GM12891 (cell line): Measurements from ENCODE around the gene FNDC3B.

Source experiments
- DNase-seq: peaks from one replicate; pipeline ENCODE4 v3.0.0; 2011; ENCODE audit warnings: low spot score; ENCODE audit not compliant: insufficient read length
- FAIRE-seq: peaks from 2 replicates; lab custom pipeline; 2011; peaks lifted over from hg19 to GRCh38; lab: Jason Lieb, UNC
- PAX5 ChIP-seq: IDR thresholded peaks from 2 replicates; pipeline ENCODE4 v1.6.1; 2011; ENCODE audit warnings: low read length, moderate library complexity, mild to moderate bottlenecking; ENCODE audit not compliant: insufficient read depth, severe bottlenecking
- POLR2A ChIP-seq: IDR thresholded peaks from 2 replicates; pipeline ENCODE4 v1.6.1; 2011; ENCODE audit warnings: low read depth, low read length, control low read depth
- POLR2AphosphoS5 ChIP-seq: IDR thresholded peaks from 2 replicates; pipeline ENCODE4 v1.6.1; 2011; ENCODE audit warnings: low read depth, low read length, control low read depth
- POU2F2 ChIP-seq: IDR thresholded peaks from 2 replicates; pipeline ENCODE4 v1.6.1; 2011; ENCODE audit warnings: low read depth, mild to moderate bottlenecking, control low read depth, low read length, moderate library complexity
- SPI1 ChIP-seq: IDR thresholded peaks from 2 replicates; pipeline ENCODE4 v1.6.1; 2011; ENCODE audit warnings: low read depth, low read length, control low read depth
- TAF1 ChIP-seq: IDR thresholded peaks from 2 replicates; pipeline ENCODE4 v1.6.1; 2011; ENCODE audit warnings: low read depth, low read length, control low read depth

The FNDC3B gene

DNA sequence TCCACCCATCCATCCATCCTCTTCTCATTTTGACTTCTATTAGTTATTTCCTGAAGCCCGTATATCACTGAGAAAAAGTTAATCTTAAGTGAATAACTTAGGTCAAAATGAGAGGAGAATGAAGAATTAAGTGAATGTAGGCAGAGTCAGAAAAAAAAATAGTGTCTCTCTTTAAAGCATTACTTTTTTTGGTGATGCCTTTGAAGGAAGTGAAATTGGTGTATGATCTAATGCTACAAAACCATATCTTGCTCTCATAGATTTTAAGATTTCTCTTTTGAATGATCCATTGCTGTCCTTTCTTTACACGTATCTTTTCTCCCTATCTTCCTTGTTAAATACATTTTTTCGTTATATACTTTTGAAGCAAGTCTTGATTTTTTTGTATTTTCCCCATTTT is 23.4 kb downstream of the FNDC3B start:
- no peak for TF ChIP-seq POU2F2
- no peak for TF ChIP-seq POLR2AphosphoS5
- TF ChIP-seq PAX5: no peak
- TF ChIP-seq SPI1: no peak
- no peak for TF ChIP-seq POLR2A
- no peak for TF ChIP-seq TAF1
- FAIRE-seq (no peak), DNase-seq (no peak)

DNA sequence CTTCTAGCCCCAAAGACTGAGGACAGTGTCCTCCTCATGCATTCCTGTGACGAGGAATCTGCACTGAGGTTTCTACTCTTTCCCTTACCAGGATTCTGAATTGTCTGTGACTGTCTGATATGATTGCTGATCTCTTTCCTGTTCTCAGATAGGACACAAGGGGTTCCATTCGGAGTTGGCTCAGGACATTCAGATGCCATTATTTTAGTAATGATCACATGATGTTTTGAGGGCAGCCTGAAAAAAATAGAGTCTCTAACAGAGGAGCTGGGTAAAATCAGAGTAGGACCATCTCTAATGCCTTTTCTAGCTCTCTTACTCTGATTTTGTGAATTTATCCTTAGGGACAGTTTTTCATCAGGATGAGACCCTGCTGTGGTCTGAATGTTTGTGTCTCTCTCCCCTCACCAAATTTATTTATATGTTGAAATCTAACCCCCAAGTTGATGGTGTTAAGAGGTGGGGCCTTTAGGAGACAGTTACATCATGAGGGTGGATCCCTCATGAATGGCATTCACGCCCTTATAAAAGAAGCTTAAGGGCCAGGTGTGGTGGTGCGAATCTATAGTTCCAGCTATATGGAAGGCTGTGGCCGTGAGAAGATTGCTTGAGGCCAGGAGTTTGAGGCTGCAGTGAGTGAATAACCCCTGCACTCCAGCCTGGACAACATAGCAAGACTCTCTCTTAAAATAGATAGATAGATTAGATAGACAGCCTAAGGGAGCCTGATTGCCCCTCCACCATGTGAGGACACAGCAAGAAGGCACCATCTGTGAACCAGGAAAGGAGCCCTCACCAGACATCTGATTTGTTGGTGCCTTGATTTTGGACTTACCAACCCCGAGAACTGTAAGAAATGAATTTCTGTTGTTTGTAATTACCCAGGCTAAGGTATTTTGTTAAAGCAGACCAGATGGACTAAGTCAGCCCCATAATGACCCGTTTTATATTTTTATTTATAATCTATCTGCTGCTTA is 24.4 kb downstream of the FNDC3B start:
- TF ChIP-seq PAX5 (no peak), SPI1 (no peak), POLR2A (no peak), TAF1 (no peak), POLR2AphosphoS5 (no peak), POU2F2 (no peak)
- FAIRE-seq: no peak
- no peak for DNase-seq

DNA sequence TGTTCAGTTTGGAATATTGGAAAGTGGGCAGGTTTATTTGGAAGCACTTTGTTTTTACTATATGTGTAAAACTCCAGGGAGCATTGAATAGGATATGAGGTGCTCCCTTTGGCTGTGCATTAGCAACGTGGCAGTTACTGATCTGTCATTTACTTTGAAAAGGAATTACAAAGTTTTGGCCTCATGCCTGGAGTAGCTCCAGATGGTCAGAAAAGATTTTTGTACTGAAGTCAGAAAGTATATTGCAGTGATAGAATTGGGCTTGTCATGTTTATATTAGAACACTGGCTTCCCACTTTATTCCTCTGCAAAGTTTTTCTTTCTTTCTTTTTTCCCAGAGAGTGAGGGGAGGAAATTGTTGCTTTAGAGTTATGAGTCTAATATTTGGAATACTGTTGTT is 26.1 kb downstream of the FNDC3B start:
- TF ChIP-seq TAF1: no peak
- TF ChIP-seq PAX5: no peak
- no peak for TF ChIP-seq POLR2AphosphoS5
- TF ChIP-seq POLR2A: no peak
- TF ChIP-seq POU2F2: no peak
- no peak for TF ChIP-seq SPI1
- DNase-seq (no peak), FAIRE-seq (no peak)

DNA sequence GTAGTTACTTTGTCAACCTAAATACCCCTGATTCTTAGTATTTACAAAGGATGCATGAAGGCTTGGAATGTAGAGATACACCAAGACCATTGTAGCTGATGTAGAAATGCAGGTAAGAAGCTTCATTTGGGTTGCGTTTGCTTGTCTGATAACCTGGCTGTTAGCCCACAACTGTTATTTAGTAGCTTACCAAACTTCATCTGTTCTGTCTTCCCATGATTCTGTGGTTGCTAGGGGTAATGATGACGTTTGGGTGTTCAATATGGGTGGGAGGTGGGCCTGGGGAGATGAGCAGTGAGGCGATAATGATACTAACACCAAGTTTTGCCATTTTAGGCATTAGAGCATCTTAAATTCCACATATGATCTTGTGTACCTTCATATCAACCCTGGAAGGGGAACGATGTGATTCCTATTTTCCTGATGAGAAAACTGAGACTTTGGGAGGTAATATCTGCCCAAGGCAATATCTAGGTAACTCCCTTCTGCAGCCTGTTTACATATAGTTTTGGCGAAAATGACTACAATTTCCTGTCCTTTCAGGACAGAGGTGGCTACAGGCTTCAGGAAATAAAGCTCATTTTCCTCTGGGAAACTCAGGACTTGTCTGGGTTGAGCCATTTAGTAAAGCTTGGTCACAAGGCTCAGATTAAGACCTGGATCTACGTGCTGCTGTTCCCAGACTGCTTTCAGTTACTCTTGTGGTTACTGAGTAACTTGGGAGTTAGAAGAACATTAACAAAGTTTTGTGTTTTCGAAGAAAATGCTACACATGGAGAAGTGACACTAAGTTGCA is 26.8 kb downstream of the FNDC3B start:
- DNase-seq (no peak), FAIRE-seq (no peak)
- no peak for TF ChIP-seq POU2F2
- TF ChIP-seq POLR2AphosphoS5: no peak
- TF ChIP-seq SPI1: no peak
- TF ChIP-seq TAF1: no peak
- no peak for TF ChIP-seq PAX5
- TF ChIP-seq POLR2A: no peak

DNA sequence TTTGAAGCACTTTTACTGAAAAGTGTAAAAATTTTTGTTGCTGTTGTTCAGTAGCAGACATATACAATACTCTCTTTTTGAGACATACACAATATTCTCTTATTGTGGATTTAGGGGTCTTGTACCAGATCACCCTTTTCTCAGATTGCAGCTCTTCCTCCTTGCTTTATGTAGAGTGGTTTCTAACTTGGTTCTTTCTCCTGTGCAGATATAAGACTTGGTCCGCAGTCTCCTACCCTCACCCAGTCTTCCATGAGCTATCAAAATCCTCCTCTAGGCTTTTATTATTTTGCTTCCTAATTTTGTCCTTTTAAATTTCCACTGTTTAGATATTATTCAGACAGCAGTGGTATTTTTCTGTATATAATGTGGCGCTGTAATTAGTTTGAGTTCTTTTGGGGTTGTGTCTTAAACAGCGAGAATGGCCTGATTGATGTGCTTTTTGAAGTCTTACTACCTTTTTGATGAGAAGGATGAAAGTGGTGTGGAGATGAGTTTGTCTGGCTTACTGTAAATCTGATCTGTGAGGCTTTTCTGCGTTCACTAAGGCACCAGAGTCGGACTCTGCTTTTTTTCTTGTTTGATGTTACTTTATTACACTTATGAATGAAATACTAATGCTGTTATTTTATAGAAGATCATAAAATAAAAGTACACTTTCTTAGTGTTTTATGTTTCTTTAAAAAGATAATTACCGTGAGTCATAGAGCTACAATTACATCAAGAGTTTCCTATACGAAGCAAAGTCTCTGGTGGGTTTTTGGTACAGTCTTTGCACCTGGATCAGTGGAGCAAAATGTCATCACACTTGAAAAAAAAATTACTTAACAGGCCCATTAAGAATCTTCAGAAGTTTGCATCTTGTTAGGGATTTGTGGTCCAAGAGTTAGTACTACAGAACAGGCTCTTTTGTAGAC is 27.8 kb downstream of the FNDC3B start:
- TF ChIP-seq PAX5: no peak
- TF ChIP-seq POLR2A: no peak
- no peak for TF ChIP-seq POU2F2
- TF ChIP-seq POLR2AphosphoS5: no peak
- TF ChIP-seq TAF1: no peak
- no peak for TF ChIP-seq SPI1
- DNase-seq (no peak), FAIRE-seq (no peak)

DNA sequence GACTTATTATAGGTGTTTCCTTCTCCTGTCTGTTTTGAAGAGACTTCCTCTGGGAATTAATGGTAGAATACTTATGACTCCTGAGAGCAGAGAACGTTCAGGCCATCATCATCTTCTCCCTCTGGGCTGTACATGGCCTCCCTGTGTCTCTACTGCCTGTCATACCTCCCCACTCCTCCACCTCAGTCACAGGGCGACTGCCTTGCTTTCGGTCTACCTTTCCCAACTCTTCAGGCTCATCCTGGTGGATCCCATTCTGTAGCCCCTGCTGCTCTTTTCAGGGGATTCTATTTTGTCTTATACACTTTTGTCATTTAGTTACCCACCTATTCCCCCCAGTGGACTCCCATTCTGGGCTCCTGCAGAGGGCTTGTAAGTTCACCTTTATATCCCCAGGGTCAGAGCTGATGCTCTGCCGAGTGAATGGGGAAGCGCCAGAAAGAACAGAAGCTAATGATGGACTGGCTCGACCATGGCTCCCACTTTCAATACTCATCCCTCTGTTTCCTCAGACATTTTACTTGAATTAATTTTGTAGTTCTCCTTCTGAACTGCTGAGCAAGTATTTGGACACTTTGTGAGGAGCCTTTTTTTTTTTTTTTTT is 28.6 kb downstream of the FNDC3B start:
- FAIRE-seq (no peak), DNase-seq (no peak)
- TF ChIP-seq SPI1 (no peak), POLR2AphosphoS5 (no peak), POLR2A (no peak), PAX5 (no peak), POU2F2 (no peak), TAF1 (no peak)

DNA sequence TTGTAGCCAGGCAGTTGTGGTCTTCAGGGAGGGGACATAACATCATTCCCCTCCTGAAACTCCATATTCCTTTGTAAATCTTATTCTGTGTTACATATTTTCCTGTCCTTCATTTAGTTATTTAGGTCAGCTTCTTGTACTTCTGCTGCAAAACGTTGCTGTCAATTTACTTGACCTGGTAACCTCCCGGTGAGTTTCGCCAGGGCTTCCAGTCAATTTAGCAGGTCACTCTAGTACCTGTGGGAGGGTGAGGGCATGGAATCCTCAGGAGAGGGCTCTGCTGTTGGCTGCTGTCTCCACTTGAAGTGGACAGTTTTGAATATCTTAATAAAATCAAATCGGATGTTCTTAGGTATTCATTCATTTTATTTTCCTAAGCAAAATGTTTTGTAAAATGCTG is 29.6 kb downstream of the FNDC3B start:
- FAIRE-seq: no peak
- DNase-seq: no peak
- TF ChIP-seq POU2F2: no peak
- no peak for TF ChIP-seq POLR2AphosphoS5
- TF ChIP-seq POLR2A: no peak
- TF ChIP-seq SPI1: no peak
- TF ChIP-seq TAF1: no peak

DNA sequence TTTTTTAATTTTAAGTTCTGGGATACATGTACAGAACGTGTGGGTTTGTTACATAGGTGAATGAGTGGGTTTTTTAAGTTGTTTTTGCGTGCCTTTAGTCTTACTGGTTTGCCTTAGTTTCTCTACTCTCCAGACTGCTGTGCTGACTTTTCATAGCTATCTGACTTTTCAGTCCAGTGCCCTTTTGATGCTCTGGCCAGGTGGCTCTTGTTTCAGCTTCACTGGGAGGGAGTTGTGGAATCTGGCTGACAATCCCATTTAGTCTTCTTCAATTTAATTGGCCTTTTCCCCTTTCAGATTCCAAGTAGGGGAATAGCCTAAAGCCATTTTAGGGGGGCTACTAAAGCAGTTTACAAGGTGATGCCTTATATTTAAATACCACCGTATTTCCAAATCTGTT is 30.1 kb downstream of the FNDC3B start:
- DNase-seq: no peak
- no peak for FAIRE-seq
- TF ChIP-seq POLR2A (no peak), TAF1 (no peak), PAX5 (no peak), POU2F2 (no peak), POLR2AphosphoS5 (no peak), SPI1 (no peak)
